Stimulated activated CD8-positive, alpha-beta memory T cell treated with anti-CD3 and anti-CD28 coated beads, Interleukin-4, amount 100 ng/mL, for 48 hours (primary cell): ENCODE results near the gene TBRG1.
A peak's percentile ranks its signal among the peaks of the same experiment; 100 is the strongest.
"Not testable (repeated sequence)": the region's sequence is repeated elsewhere in the genome, so short reads cannot be mapped to it uniquely, and the experiment has no call there.

Experiments
- DNase-seq: peaks from one replicate; pipeline ENCODE4 v3.0.0-alpha.2; 2020

TBRG1 gene, protein sequence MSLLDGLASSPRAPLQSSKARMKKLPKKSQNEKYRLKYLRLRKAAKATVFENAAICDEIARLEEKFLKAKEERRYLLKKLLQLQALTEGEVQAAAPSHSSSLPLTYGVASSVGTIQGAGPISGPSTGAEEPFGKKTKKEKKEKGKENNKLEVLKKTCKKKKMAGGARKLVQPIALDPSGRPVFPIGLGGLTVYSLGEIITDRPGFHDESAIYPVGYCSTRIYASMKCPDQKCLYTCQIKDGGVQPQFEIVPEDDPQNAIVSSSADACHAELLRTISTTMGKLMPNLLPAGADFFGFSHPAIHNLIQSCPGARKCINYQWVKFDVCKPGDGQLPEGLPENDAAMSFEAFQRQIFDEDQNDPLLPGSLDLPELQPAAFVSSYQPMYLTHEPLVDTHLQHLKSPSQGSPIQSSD

DNA sequence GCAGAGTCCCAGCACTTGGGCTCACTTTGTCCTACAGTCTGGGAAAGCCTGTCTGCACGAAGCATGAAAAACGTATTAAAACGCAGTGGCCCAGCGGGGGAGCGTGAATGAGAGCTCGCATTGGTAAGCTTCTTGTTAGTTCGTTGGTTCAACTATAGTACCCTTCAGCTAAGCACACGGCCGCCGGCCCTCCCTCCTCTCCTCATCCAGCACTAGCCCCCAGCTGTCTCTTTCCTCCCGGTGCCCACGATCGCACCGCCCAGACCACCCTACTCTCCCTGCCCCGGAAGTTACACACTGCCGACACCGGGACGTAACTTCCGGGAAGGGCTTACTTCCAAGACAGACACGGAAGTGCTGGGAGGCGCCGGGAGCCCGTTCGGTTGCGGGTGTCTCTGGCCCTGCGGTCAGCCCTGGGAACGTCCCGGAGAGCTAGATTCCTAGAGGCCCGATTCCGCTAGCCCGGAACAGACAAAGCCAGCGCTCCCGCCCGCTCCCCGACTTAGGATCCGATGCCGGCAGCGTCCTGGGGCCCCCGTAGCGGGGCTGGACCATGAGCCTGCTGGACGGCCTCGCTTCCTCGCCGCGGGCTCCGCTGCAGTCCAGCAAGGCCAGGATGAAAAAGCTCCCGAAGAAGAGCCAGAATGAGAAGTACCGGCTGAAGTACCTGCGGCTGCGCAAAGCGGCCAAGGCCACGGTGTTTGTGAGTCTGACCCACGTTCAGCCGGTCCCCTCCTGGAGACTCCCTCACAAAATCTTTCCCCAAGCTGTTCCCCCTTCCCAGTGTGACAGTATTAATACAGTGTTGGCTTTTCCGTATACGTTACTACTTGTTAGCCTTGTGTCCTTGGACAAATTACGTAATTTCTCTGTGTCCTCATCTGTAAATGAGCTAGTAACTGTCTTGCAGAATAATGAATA is at the start of gene TBRG1:
TBRG1 (plus strand) TSS at position 334 of the 921 bp plus-strand sequence; CDS start at position 554, 220 bp downstream.
- peak; percentile 85 for DNase-seq

DNA sequence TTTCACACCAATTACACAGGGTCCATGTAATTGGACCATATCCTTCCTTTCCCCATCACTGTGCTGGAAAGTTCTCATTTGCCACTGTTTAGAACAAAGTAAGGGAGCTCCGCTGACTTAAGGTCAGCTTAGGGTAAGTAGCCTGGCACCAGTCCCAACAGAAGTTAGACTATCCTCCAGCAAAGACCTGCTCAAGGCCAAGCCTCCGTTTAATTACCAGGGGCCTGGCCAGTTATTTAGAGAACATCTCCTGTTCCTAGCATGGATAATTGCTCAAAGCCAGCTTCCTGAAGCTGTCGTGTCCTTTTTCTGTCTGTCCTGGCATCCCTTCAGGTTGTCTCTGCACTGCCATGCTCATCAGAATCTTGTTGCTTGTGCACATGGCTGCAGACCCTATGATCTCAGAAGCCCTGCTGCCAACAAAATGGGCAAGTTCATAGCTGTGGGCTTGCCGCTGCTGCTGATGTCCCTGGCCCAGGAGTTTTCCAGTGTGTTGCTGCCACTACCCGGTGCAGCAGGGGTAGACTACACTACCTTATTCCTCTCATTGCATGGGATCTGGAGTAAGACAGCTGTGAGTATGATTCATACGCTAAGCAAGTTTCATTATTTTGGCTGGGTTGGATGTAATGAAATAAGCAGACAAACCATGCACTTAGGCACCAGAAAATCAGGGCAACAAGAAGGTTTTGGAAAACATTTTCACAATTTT is 44.8 kb upstream of the TBRG1 start:
- DNase-seq, result no peak

DNA sequence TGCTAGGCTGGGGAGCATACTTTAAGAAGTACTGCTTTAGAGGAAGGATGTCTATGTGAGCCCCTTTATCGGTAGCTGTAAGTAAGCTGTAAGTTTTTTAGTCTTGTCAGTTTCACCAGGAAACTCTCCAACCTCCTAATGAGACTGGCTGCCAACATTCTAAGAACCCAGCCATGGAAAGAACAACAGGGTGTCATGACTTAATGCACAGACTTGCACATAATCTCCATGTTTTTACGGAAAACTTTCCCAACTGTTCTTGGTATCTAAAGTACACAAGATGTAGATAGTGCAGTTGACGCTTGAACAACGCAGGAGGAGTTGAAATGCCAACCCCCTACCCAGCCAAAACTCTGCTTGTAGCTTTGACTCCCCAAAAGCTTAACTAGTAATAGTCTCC is 43.9 kb upstream of the TBRG1 start:
- DNase-seq, result no peak

DNA sequence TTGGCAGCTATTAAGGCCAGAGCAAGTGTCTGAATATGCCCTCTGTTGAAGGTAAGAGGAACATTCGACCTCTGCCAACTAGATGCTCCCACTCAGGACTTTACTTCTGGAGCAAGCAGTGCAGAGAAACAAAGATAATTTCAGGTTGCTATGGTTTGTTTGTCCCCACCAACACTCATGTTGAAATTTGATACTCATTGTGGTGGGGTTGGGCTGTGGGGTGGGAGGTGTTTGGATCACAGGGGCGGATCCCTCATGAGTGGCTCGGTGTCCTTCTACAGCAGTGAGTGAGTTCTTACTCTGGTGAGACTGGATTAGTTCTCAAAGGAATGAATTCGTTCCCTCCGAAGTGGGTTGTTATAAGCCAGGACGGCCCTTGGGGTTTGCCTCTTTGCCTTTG is 40.8 kb upstream of the TBRG1 start:
- no peak for DNase-seq

DNA sequence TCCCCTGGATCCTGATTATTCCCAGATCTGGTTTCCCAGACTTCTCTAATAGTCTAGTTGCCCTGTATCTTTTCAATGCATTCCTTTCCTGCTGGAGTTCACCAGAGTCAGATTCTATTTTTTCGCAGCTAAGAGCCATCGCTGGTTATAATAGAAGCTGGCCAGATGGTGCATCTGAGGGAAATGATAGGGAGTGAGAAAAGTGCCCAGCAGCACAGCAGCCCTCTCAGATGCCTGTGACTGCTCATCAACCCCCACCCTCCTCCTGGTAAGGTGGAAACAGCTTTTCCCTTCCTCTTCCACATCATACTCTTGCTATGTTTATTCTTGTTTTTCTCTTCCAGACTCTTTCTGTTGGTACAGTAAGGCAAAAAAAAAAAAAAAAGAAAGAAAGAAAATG is 40.1 kb upstream of the TBRG1 start:
- DNase-seq, result no peak

DNA sequence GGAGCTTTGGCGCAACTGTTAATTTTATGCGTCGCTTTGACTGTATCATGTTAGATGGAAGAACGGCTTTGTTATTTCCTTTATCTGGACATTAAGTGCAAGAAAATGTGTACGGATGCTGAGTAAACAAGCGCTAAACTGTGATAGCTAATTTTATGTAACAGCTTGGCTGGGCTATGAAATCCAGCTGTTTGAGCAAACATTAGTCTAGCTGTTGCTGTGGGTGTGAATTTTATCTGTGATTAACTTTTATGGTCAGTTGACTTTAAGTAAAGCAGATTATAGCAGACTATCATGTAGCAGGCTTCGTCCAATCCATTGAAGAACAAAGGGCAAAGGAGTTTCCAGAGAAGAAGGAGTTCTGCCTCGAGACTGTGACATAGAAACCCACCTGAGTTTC is 38.9 kb upstream of the TBRG1 start:
- no peak for DNase-seq

DNA sequence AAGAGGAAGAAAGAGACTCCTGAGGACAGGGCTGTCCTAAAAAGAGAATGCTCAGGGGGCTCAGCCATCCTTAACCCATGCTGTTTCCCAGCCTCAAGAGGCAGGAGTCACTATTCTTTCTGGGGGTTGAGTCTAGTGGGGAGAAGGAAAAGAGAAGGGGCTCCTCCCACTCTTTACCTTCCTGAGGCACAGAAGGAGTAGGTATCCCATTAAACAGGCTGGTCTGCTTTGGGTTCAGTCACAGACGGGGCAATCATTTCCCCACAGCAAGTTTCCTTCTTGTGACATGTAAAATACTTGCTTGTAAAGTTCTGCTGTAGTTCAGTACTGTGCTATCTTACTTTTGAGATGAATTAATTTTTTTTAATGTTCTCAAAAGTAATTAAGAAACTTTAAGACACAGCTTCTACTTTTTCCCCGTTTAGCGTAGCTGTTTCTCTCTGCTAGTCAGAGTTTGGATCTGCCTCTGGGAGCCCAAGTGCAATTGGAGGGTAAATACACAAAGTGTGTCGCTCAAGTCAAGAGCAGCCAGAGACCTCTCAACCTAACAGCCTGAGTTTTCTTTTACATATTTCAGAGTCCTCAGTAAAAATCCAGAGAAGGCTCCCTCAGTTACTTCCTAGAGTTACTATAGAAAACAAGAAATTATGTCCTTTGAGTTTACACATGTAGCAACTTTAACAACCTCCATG is 37.8 kb upstream of the TBRG1 start:
- DNase-seq, result no peak

DNA sequence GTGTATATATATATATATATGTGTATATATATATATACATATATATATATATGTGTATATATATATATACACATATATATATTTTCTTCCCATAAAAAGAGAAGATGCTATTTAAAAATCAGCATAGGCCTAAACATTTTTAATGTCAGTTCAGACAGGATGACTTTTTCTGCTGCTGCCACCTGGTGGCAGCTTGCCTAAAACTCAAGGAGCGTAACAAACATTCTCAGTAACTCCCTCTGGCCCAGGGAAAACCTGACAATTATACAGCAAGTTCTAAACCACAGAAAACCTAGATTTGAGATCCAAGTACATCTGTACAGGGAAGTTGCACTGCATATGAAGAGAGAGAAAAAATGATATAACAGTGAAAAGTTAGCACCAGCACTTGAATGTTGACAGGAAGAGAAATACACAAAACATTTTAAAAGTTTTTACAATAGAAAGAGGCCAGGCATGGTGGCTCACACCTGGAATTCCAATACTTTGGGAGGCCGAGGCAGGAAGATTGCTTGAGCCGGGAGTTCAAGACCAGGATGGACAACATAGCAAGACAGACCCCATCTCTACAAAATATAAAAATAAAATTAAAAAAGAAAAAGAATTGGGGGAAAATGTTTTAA is 36.3 kb upstream of the TBRG1 start:
- DNase-seq, result peak; percentile 54

DNA sequence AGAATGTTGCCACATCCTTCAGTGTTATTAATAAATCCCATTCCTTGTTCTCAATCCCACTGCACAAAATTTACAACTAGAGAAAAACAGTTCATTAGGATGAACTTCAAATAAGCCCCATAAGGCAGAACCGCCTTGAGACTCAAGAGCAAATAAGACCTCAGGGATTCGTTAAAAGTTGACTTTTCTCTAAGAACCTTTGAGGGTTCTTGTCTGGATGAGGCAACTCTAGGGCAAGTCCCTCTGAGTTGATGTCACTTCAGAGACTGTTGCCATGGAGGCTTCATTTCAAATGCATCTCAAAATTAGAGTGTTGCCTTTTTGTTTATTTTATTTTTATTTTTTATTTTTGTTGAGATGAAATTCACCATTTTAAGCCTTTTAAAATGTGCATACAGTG is 31.2 kb upstream of the TBRG1 start:
- DNase-seq, result no peak

DNA sequence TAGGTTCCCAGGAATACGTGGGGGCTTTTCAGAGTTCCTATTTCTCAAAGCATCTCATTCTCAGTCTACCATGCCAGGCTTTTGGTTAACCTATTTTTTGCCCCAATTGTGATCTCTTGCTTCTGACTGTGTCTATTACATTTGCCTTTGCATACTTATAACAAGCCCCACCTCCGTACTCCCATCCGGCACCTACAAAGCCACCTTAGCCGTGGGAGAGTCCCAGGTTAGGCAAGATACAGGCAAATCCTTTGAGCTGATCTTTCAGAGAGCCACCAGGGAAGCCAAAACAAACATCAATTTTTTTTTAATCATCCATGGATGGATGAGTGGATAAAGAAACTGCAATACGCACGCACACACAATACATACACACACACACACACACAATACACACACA is 30.0 kb upstream of the TBRG1 start:
- no peak for DNase-seq

DNA sequence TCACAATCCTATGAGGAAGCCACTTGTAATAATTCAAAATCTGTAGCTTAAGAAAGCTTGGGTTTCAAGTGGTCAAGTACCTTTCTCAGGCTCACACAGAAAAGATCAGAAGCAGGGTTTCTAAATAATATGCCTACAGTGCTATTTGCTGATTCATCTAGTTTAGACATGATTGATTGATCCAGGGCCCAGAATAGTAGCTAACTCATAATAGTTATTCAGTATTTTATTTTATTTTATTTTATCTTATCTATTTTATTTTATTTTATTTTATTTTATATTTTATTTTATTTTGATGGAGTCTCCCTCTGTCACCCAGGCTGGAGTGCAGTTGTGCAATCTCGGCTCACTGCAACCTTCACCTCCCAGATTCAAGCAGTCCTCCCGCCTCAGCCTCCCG is 27.4 kb upstream of the TBRG1 start:
- DNase-seq, result no peak

DNA sequence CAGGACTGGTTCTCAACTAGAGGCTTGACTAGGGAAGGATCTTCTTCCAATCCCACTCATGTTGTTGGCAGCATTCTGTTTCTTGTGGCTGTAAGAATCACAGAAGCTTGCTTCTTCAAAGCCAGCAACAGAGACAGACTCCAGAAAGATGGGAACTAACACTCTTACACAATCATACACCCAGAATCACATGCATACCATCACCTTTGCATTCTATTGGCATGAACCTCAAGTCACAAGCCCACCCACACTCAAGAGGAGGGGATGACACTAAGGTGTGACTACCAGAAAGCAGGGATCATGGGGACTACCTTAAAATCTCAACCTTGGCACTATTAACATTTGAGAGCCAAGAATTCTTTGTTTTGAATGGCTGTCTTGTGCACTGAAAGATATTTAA is 25.0 kb upstream of the TBRG1 start:
- DNase-seq, result no peak

DNA sequence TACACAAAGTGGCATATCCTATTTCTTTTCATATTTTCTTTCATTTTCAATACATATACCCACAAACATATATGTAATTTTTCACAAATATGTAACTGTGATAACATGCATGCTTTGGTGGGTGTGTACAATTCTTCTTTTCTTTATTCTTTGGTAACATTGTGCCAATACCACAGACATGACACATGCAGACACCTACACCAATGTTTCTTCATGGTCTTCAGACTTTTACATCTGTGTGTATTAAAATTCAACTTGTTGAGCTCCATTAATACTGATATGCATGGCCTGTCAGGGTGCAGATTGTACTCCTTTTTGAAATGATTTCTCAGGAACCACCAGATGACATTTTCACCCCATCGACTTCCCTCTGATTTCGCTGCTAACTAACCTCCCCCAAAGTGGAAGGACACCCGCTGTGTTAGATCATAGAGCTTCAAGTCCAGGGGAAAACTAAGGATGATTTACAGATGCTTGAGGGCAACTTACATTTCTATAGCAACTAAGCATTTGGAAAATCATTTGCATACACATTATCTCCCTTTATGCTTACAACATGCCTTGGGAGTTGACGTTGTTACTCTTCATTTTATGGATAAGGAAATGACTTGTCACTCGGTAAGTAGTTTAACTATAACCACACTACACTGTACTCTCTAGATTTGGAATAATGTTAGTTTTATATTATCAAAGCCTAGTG is 21.9 kb upstream of the TBRG1 start:
- DNase-seq, result no peak

DNA sequence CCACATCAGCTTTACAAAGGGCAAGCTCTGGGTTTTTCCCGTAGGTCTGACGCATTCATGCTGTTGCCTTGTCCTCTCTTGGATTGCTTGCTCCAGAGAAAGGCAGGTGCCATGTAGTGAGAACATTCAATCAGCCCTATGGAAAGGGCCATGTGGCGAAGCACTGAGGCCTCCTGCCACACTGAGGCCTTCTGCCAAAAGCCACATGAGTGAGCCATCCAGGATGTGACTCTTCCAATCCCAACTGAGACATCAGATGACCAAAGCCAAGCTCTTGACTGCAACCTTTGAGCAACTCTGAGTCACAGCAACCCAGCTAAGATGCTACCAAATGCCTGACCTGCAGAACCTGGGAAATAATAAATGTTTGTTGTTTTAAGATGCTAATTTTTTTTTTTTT is 20.5 kb upstream of the TBRG1 start:
- no peak for DNase-seq

DNA sequence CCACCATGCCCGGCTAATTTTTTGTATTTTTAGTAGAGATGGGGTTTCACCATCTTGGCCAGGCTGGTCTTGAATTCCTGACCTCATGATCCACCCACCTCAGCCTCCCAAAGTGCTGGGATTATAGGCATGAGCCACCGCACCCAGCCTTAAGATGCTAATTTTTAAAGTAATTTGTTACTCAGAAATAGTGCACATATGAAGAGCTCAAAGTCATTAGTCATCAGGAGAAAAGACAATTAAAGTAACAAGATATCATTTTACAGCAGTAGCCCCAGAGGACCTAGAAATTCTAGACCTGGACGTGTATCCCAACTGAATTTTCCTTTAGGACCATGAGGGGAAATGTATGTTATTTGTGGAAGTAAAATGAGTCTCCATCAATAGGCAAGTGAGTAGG is 19.9 kb upstream of the TBRG1 start:
- not testable (repeated sequence) for DNase-seq

DNA sequence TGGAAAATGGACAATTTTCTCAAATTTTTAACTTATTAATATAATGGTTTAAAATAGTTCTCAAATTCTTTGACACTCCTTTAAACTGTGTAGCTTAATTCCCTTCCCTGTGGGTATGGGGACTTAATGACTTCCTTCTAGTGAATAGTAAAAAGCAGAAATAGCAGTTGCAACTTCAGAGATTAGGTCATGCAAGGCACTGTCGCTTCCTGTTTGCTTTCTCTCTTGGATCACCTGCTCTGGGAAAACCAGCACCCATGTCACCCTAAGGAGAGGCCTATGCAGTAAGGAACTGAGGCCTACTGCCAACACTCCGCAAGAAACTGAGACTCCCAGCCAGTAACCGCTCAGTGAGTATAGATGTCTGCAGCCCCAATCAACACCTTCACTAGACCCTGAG is 16.9 kb upstream of the TBRG1 start:
- DNase-seq, result no peak

DNA sequence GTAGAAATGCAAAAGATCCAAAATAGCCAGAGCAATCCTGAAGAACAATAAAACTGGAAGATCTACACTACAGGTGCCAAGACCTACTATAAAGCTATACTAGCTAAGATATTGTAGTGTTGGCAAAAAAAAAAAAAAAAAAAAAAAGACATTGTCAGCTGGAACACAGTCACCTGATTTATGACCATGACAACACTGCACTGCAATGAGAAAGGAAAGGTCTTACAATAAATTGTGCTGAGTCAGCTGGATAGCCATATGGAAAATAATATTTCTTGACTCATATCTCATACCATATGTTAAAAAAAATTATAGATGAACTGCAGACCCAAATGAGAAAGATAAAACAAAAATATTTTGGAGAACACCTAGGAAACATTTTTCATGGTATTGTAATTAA is 14.5 kb upstream of the TBRG1 start:
- no peak for DNase-seq

DNA sequence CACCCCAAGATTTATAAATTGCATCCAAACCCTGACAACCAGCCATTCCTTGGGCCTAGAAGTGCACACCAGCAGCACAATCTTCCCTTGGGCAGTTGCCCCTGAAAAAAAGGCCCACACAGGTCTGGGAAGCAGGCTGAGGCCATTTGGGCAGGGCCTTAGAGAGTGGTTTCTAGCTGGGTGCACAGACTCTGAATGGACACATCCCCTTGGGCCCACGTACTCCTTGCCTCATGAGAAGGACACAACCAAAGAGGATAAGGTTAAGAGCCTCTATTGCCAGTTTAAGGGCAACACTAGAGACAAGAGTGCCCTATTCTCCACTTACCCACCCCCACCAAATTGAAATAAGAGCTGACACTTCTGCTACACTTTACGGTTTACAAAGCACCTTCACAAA is 12.4 kb upstream of the TBRG1 start:
- DNase-seq, result no peak

DNA sequence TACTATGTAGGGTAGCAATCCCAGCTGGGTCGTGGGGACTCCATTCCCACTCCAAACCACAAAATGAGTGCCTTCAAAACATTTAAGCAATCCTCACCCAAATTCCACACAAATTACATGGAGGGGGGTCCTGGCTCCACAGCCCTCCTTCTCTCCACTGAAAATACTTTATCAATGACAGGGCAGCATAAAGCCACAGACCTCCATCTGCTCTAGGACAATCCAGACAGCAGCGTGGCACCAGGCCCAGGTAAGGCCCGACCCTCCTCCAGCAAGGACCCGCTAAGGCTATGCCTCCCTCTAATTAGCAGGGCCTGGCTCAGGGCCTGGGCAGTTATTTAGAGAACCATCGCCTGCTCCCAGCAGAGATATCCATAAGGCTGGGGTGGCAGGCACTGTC is 11.6 kb upstream of the TBRG1 start, which contains the start of gene PANX3:
PANX3 (plus strand) TSS at position 365 of the 400 bp plus-strand sequence. CDS start 129 bp downstream, outside the sequence.
- DNase-seq, result no peak

DNA sequence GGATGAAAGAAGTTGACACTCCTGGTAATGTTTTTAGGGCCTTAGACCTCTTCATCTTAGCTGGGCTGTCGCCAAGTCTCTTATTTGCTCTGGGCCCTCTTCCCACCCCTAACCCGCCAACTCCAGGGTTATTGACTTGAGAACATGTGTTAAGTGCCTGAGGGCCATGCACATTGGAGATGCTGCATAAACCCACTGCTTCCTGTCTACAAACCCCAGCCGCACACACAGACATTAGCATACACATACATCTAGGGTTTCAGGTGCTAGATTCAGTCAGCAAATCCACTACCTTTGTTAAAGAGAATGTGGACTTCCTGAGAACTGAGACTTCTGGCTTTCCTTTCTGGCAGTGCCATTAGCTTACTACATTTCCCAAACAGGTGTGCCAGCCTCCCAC is 10.6 kb upstream of the TBRG1 start:
- DNase-seq, result no peak

DNA sequence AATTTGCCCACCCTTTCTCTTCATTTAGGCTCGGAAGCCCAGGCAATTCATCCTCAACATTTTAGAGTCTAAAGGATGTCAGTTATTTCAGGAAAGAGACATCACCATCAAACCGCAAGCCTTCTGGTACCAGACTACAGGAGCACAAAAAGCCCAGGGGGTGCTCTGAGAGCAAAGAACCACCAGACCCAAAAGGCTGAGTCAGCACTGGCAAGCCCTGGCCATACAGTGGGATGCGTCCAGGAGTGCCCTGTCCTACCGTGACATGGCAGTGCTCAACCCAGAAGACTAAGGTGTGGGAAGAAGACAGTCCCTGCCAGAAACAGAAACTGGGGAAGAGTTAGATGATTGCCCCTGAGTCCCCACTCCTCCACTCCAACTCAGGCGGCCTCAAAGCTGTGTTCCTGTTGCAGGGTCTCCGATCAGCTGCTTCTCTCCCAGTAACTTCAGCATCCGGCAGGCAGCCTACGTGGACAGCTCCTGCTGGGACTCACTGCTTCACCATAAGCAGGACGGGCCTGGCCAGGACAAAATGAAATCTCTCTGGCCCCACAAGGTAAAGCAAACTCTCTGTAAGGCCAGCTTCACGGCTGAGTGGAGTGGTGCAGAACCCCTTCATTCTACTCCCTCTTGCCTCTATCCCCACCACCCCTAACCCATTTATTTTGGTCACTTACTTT is 10.0 kb upstream of the TBRG1 start:
- DNase-seq, result no peak
